ENCODE data around the gene AFG1L. TPM values are rescaled to one million over a fixed set of nuclear protein-coding genes. Genes with fewer than 3 reads are reported as not detected.

Gene AFG1L
- polyA plus RNA-seq, 1 experiment = 2.3 TPM

GRCh38 chr6:108574457-108575141, 279.7 kb downstream of the AFG1L start:
- Histone ChIP-seq H3K27me3 (ENCODE audit: control insufficient read depth, insufficient read depth, low read length) (no peaks in the 10 kb centered on the region), H3K27ac (ENCODE audit: low read depth, low read length) (no peak overlapping the region), H3K4me3 (ENCODE audit: low read depth, low read length) (no peak overlapping the region), H3K9me3 (ENCODE audit: control insufficient read depth, insufficient read depth, low read length) (no peaks in the 10 kb centered on the region)
- ChIA-PET CTCF (interaction anchor here (0.6 to 1.6 kb wide), 2 partner anchors 36 to 319 kb away, joined by 3 to 4 read pairs; no protein-coding TSS in a partner anchor), POLR2A (interaction anchor here (0.7 kb wide), 1 partner anchor 518 kb away, joined by 7 read pairs; no protein-coding TSS in a partner anchor)
- DNase-seq (ENCODE audit: low read depth, low spot score) = no peak
- TF ChIP-seq, protein P1, sequence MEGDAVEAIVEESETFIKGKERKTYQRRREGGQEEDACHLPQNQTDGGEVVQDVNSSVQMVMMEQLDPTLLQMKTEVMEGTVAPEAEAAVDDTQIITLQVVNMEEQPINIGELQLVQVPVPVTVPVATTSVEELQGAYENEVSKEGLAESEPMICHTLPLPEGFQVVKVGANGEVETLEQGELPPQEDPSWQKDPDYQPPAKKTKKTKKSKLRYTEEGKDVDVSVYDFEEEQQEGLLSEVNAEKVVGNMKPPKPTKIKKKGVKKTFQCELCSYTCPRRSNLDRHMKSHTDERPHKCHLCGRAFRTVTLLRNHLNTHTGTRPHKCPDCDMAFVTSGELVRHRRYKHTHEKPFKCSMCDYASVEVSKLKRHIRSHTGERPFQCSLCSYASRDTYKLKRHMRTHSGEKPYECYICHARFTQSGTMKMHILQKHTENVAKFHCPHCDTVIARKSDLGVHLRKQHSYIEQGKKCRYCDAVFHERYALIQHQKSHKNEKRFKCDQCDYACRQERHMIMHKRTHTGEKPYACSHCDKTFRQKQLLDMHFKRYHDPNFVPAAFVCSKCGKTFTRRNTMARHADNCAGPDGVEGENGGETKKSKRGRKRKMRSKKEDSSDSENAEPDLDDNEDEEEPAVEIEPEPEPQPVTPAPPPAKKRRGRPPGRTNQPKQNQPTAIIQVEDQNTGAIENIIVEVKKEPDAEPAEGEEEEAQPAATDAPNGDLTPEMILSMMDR (IDR thresholded peaks at IDR 0.05; ENCODE audit: low read depth, low read length) = no peak

Small RNAs within 50 kb of the gene (small RNA-seq; reads per million reads assigned to genes)
- gene AL356121.1 (ENCODE audit: insufficient read length, low read depth) (not detected), gene AL391646.1 (ENCODE audit: insufficient read length, low read depth) (not detected), gene RNA5SP212 (ENCODE audit: insufficient read length, low read depth) (not detected), gene RNU6-1144P (ENCODE audit: insufficient read length, low read depth) (not detected), gene RNU6-770P (ENCODE audit: insufficient read length, low read depth) (not detected), gene Z98742.2 (ENCODE audit: insufficient read length, low read depth) (not detected)

Other genes with a start within 250 kb of the AFG1L start
- 28.0 and 35.2 TPM in 2 replicates for gene OSTM1, start 220.3 kb upstream of the AFG1L start, polyA plus RNA-seq (2011; rRNA removed)
- not detected in 2 replicates for gene NR2E1, start 129.0 kb upstream of the AFG1L start, polyA plus RNA-seq (2011; rRNA removed)
- gene SNX3, start 34.0 kb upstream of the AFG1L start, polyA plus RNA-seq (2011; rRNA removed) = 291 and 406 TPM in 2 replicates

Data from AG04450 (cell line).